Peyer's patch (tissue), 4 donors: Measurements from ENCODE around the gene MCOLN1. TPM values are rescaled to one million over a fixed set of nuclear protein-coding genes. Genes with fewer than 3 reads are reported as not detected.

ENCODE experiments used
- DNase-seq, 3 donors: peaks; one replicate each; pipeline ENCODE4 v3.0.0-alpha.2; 2017 to 2019
- H3K27ac ChIP-seq, 4 donors: fragments of 200-600 bp; sonication (generic); one replicate each; pipeline ENCODE4 v1.5.1; 2016 to 2019
- H3K27me3 ChIP-seq, 2 donors: fragments of 200-600 bp; sonication (generic); one replicate each; pipeline ENCODE4 v1.5.1; 2019
- H3K36me3 ChIP-seq, 3 donors: fragments of 200-600 bp; sonication (generic); one replicate each; pipeline ENCODE4 v1.5.1; 2016 to 2019
- H3K4me1 ChIP-seq, 4 donors: fragments of 200-600 bp; sonication (generic); one replicate each; pipeline ENCODE4 v1.5.1; 2016 to 2019
- H3K4me3 ChIP-seq, 4 donors: fragments of 200-600 bp; sonication (generic); 1 replicate in 3 of 4; 2 replicates in 1 of 4; pipeline ENCODE4 v1.5.1; 2016 to 2019; ENCODE audit warnings: mild to moderate bottlenecking in 1 of 4
- H3K9me3 ChIP-seq, 4 donors: fragments of 200-600 bp; sonication (generic); one replicate each; pipeline ENCODE4 v1.5.1; 2016 to 2019; ENCODE audit warnings: mild to moderate bottlenecking in 1 of 4
- CTCF ChIP-seq, 6 experiments: fragments of 450-650 bp in 4 of 6; fragments of 200-600 bp in 2 of 6; sonication (generic) in 1 of 6; IDR thresholded peaks; one replicate each; pipeline ENCODE4 v1.5.1; 2017 to 2019; ENCODE audit warnings: antibody characterized with exemption in 6 of 6, mild to moderate bottlenecking in 3 of 6, moderate library complexity in 1 of 6
- POLR2A ChIP-seq, 2 donors: fragments of 450-650 bp; IDR thresholded peaks; one replicate each; pipeline ENCODE4 v1.5.1; 2017; ENCODE audit warnings: antibody characterized with exemption in 2 of 2, mild to moderate bottlenecking in 2 of 2, moderate library complexity in 2 of 2
- total RNA-seq, 4 donors: library from RNA; depleted of rRNA; stranded (reverse); fragments of >200 nt; gene quantifications; one replicate each; pipeline ENCODE4 v1.1.0, GENCODE V29; 2016

The MCOLN1 gene
- total RNA-seq, 4 donors from 2014 or later = 18.0 to 37.1 (median 21.9) TPM

DNA sequence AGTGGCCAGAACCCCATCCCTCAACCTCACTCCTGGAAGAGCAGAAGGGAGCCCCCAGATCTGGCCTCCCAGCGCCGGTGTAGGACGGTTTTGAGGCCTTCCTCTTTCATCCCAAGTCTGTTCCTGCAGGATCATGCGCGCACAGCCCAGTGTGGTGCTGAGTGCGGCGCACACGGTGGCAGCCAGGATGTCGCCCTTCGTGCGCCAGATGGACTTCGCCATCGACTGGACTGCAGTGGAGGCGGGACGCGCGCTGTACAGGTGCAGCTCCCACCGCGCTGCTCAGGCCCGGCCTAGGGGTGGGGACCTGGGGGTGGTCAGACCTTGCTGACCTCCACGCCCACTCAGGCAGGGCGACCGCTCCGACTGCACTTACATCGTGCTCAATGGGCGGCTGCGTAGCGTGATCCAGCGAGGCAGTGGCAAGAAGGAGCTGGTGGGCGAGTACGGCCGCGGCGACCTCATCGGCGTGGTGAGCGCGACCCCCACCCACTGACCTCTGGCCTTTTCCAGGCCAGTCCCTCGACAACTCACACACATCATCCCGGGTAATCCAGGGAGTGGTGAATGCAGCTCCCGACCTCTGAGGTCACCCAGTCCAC lies 27.8 kb downstream of the MCOLN1 start:
- no peak overlapping the region for H3K4me3 ChIP-seq
- peaks cover 0 to 42% (median 0%) of the 10 kb centered on the region in 3 donors for H3K36me3 ChIP-seq
- H3K9me3 ChIP-seq = no peaks in the 10 kb centered on the region
- DNase-seq = no peak
- TF ChIP-seq POLR2A (IDR thresholded peaks at IDR 0.05) (no peak), CTCF (IDR thresholded peaks at IDR 0.05) (no peak)
- no peaks in the 10 kb centered on the region for H3K27me3 ChIP-seq
- H3K27ac ChIP-seq = no peak overlapping the region
- H3K4me1 ChIP-seq = peaks cover 0 to 9% (median 0%) of the 10 kb centered on the region in 4 donors

DNA sequence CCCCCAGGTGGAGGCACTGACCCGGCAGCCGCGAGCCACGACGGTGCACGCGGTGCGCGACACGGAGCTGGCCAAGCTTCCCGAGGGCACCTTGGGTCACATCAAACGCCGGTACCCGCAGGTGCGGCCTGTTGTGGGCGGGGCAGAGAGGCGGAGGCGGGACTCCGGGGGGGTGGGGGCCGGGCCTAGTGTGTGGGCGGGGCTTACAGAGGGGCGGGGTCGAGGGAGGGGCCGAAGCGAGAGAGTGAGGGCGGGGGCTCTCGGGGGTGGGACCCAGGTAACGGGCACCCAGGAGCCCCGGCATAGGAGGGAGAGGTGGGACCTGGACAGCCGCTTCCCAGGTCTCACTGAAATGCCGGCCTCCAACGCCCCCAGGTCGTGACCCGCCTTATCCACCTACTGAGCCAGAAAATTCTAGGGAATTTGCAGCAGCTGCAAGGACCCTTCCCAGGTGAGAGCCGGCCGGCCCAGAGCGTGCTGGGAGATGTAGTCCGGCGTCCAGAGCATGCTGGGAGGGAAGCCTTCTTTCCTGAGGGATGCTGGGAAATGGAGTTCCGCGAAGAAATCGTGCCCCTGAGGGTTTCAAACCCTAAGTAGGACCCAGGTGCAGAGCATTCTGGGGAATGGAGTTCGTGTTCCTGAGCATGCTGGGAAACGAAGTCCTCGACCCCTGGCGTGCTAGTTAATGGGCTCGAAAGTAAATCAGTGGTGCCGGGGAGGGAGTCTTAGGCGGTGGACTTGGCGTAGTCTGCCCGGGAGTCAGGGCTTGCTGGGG lies 28.8 kb downstream of the MCOLN1 start:
- Histone ChIP-seq H3K4me3 (peak overlapping the region in 2 of 4 donors; percentile 35 to 37), H3K27ac (peak overlapping the region in 2 of 4 donors; percentile 12 to 17), H3K4me1 (peaks cover 0 to 7% (median 0%) of the 10 kb centered on the region in 4 donors), H3K36me3 (peaks cover 0 to 51% (median 0%) of the 10 kb centered on the region in 3 donors), H3K9me3 (no peaks in the 10 kb centered on the region), H3K27me3 (no peaks in the 10 kb centered on the region)
- DNase-seq = peak in 2 of 3 donors; percentile 77 to 81
- TF ChIP-seq CTCF (IDR thresholded peaks at IDR 0.05) (no peak), POLR2A (IDR thresholded peaks at IDR 0.05) (no peak)

- no peak overlapping the region for H3K27ac ChIP-seq
- peaks cover 0 to 67% (median under 1%) of the 10 kb centered on the region in 3 donors for H3K36me3 ChIP-seq
- TF ChIP-seq POLR2A (IDR thresholded peaks at IDR 0.05) = no peak
- TF ChIP-seq CTCF (IDR thresholded peaks at IDR 0.05) = no peak
- no peaks in the 10 kb centered on the region for H3K9me3 ChIP-seq
- peaks cover 0 to 7% (median 0%) of the 10 kb centered on the region in 4 donors for H3K4me1 ChIP-seq
- H3K27me3 ChIP-seq = no peaks in the 10 kb centered on the region
- no peak overlapping the region for H3K4me3 ChIP-seq
- no peak for DNase-seq
Measured at GRCh38 chr19:7552781-7553180, 30.4 kb downstream of the MCOLN1 start.

- Histone ChIP-seq H3K27me3 (no peaks in the 10 kb centered on the region), H3K27ac (no peak overlapping the region), H3K9me3 (no peaks in the 10 kb centered on the region), H3K4me1 (peaks cover 0 to 7% (median 0%) of the 10 kb centered on the region in 4 donors), H3K4me3 (no peak overlapping the region), H3K36me3 (peaks cover 0 to 82% (median 4%) of the 10 kb centered on the region in 3 donors)
- TF ChIP-seq CTCF (IDR thresholded peaks at IDR 0.05) (no peak), POLR2A (IDR thresholded peaks at IDR 0.05) (no peak)
- no peak for DNase-seq
Measured at GRCh38 chr19:7554565-7554964, 32.1 kb downstream of the MCOLN1 start.

GRCh38 chr19:7554990-7555864 lies 32.8 kb downstream of the MCOLN1 start:
- no peak overlapping the region for H3K4me3 ChIP-seq
- TF ChIP-seq POLR2A (IDR thresholded peaks at IDR 0.05) (no peak), CTCF (IDR thresholded peaks at IDR 0.05) (no peak)
- peaks cover 0 to 7% (median 0%) of the 10 kb centered on the region in 4 donors for H3K4me1 ChIP-seq
- H3K9me3 ChIP-seq = no peaks in the 10 kb centered on the region
- H3K27me3 ChIP-seq = no peaks in the 10 kb centered on the region
- peaks cover 0 to 81% (median 4%) of the 10 kb centered on the region in 3 donors for H3K36me3 ChIP-seq
- DNase-seq = no peak
- H3K27ac ChIP-seq = no peak overlapping the region
